ENCODE measurements around the gene DTX2. TPM values are rescaled to one million over a fixed set of nuclear protein-coding genes. Genes with fewer than 3 reads are reported as not detected.
"Not testable (repeated sequence)": the region's sequence is repeated elsewhere in the genome, so short reads cannot be mapped to it uniquely, and the experiment has no call there.

DTX2 gene
- total and polyA plus RNA-seq, 2 of the 4 experiments (the other 2 are of a cell fraction): 1.8 to 7.7 TPM

DNA sequence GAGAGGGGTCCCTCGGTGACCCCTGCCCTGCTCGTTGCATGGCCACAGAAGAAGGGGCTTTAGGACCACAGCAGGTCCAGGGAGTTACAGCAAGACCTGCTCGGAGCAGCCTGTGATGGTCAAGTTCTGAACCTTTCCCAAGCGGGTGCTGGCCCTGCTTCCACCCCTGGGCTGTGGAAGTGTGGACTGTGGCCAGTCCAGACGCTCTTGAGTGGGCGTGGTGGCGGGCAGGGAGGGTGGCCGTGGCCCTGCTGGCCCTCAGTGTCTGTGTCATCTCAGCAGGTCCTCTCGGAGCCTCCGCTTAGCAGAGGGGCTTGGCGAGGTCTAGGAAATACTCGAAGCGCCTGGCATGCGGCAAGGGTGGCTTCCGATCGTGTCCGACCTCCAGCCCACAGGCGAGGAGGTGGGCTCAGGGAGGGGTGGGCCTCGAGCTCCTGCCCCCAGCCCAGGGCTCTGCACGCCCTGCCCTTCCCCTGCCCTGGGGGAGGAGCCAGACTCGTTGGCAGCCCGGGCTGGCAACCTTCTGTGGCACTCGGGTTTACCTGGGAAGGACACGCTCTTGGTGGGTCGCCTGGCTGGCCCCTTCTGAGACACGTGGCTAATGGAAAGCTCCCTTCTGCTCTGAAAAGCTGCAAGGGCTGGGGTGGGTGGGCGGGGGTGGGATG is 36.5 kb downstream of the DTX2 start:
- H4K20me1 ChIP-seq (ENCODE audit: insufficient read depth, low read length); POLR2A ChIA-PET (ENCODE audit: unreplicated experiment); H3K56ac ChIP-seq (ENCODE audit: extremely low read depth, insufficient read depth, low read length); H2AK9ac ChIP-seq (replicated peaks; ENCODE audit: low read depth, low read length, poor library complexity); dilution Hi-C loops (cut with HindIII; ENCODE audit: low sequenced_read_pairs, unreplicated experiment); H3K14ac ChIP-seq (replicated peaks; ENCODE audit: low read depth, low read length); H3K23ac ChIP-seq (ENCODE audit: low read depth, low read length); H3K4ac ChIP-seq (ENCODE audit: low read depth, low read length); H2BK15ac ChIP-seq (ENCODE audit: low read depth, low read length); H4K91ac ChIP-seq (ENCODE audit: insufficient read depth, low read depth, low read length); H3K36me3 ChIP-seq (ENCODE audit: control insufficient read depth, insufficient read depth, low read length); BruUV-seq (replicated peaks); H4K5ac ChIP-seq (ENCODE audit: low read depth, low read length); H3K18ac ChIP-seq (ENCODE audit: low read depth, low read length); H2AFZ ChIP-seq (replicated peaks; ENCODE audit: low read length, poor library complexity); H3K27ac ChIP-seq (ENCODE audit: insufficient read depth, low read length); intact Hi-C loops (cut with micrococcal nuclease); DNase-seq; H3K27me3 ChIP-seq (ENCODE audit: control insufficient read depth, insufficient read depth, low read length); H3K4me2 ChIP-seq (ENCODE audit: low read depth, low read length); H4K8ac ChIP-seq (ENCODE audit: low read depth in 2 of 2, low read length in 2 of 2); H3K79me1 ChIP-seq (ENCODE audit: low read depth in 1 of 2, low read length in 2 of 2); H2BK5ac ChIP-seq (ENCODE audit: low read depth, low read length, poor library complexity, severe bottlenecking); H2BK20ac ChIP-seq (ENCODE audit: low read depth, low read length); H3K9me3 ChIP-seq (ENCODE audit: control insufficient read depth, insufficient read depth, low read length); H3K9ac ChIP-seq (ENCODE audit: low read depth, low read length); H3K4me1 ChIP-seq (ENCODE audit: control insufficient read depth, insufficient read depth, low read length); H3K4me3 ChIP-seq (ENCODE audit: insufficient read depth, low read depth, low read length); H2AK5ac ChIP-seq (ENCODE audit: low read depth, low read length); CTCF ChIA-PET; in situ Hi-C loops (cut with MboI; ENCODE audit: low sequenced_read_pairs); H2BK120ac ChIP-seq (ENCODE audit: low read depth, low read length); H3K9me1 ChIP-seq (ENCODE audit: insufficient read depth, low read length); ATAC-seq (ENCODE audit: low read depth): not testable (repeated sequence)
- no CpG with 5 or more reads among the region's 27 CpGs for WGBS, 2 experiments (ENCODE audit: extremely low coverage in 2 of 2, insufficient read length in 1 of 2)

- H2BK5ac ChIP-seq (ENCODE audit: low read depth, low read length, poor library complexity, severe bottlenecking); H2BK15ac ChIP-seq (ENCODE audit: low read depth, low read length); H3K4me1 ChIP-seq (ENCODE audit: control insufficient read depth, insufficient read depth, low read length); H3K36me3 ChIP-seq (ENCODE audit: control insufficient read depth, insufficient read depth, low read length); CTCF ChIA-PET; H4K20me1 ChIP-seq (ENCODE audit: insufficient read depth, low read length); H3K23ac ChIP-seq (ENCODE audit: low read depth, low read length); H3K9me1 ChIP-seq (ENCODE audit: insufficient read depth, low read length); H3K27ac ChIP-seq (ENCODE audit: insufficient read depth, low read length); H4K5ac ChIP-seq (ENCODE audit: low read depth, low read length); H2BK20ac ChIP-seq (ENCODE audit: low read depth, low read length); H2AK9ac ChIP-seq (replicated peaks; ENCODE audit: low read depth, low read length, poor library complexity); H3K4me2 ChIP-seq (ENCODE audit: low read depth, low read length); H4K8ac ChIP-seq (ENCODE audit: low read depth in 2 of 2, low read length in 2 of 2); H3K9me3 ChIP-seq (ENCODE audit: control insufficient read depth, insufficient read depth, low read length); in situ Hi-C loops (cut with MboI; ENCODE audit: low sequenced_read_pairs); BruUV-seq (replicated peaks); H3K56ac ChIP-seq (ENCODE audit: extremely low read depth, insufficient read depth, low read length); H3K14ac ChIP-seq (replicated peaks; ENCODE audit: low read depth, low read length); H3K9ac ChIP-seq (ENCODE audit: low read depth, low read length); H3K4me3 ChIP-seq (ENCODE audit: insufficient read depth, low read depth, low read length); H3K18ac ChIP-seq (ENCODE audit: low read depth, low read length); H3K4ac ChIP-seq (ENCODE audit: low read depth, low read length); H2BK120ac ChIP-seq (ENCODE audit: low read depth, low read length); H3K79me1 ChIP-seq (ENCODE audit: low read depth in 1 of 2, low read length in 2 of 2); H3K27me3 ChIP-seq (ENCODE audit: control insufficient read depth, insufficient read depth, low read length); H4K91ac ChIP-seq (ENCODE audit: insufficient read depth, low read depth, low read length); H2AK5ac ChIP-seq (ENCODE audit: low read depth, low read length); DNase-seq; ATAC-seq (ENCODE audit: low read depth); intact Hi-C loops (cut with micrococcal nuclease); POLR2A ChIA-PET (ENCODE audit: unreplicated experiment); dilution Hi-C loops (cut with HindIII; ENCODE audit: low sequenced_read_pairs, unreplicated experiment); H2AFZ ChIP-seq (replicated peaks; ENCODE audit: low read length, poor library complexity): not testable (repeated sequence)
- WGBS, 2 experiments (ENCODE audit: extremely low coverage in 2 of 2, insufficient read length in 1 of 2): no CpG with 5 or more reads among the region's 10 CpGs
Observed at GRCh38 chr7:76498583-76499200, 37.2 kb downstream of the DTX2 start.

All from IMR-90 (cell line).